Measurements from ENCODE around the gene FBRS.

The FBRS gene

DNA sequence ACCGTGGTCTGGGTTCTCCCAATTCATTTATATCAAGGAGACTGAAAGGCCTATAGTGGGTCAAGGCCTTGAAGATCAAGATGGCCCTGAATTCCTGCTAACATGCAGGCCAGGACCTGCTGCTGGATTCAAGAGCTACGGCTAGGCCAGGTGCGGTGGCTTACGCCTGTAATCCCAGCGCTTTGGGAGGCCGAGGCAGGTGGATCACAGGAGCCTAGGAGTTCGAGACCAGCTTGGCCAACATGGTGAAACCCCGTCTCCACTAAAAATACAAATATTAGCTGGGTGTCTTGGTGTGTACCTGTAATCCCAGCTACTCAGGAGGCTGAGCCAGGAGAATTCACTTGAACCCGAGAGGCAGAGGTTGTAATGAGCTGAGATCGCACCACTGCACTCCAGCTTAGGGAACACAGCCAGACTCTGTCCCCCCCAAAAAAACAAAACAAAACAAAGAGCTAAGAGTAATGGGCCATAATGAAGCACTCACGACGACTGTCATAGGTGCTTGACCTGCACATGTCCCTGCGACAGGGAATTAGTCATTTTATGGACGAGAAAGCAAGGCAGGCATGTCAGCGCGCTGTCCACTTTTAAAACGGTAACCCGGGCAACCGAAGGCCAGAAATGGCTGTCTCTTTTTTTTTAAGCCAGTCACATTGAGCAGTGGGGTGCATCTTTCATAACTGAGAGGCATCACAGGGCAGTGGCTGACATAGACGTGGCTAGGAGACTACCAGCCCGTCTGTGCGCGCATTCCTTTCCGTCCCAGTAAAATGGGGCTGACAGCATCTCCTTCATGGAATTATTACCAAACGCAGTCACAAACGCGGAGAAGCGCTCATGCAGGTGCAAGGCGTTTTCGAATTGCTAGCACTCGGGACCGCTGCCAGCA lies 1.0 kb upstream of the FBRS start:
- no peaks in the 10 kb centered on the region for H3K27me3 ChIP-seq (ENCODE audit: low read length)
- no peaks in the 10 kb centered on the region for H3K9me2 ChIP-seq (replicated peaks; ENCODE audit: insufficient read depth, low read length)
- peak overlapping the region; percentile 48 for H3K4me3 ChIP-seq (ENCODE audit: insufficient read depth, low read length, poor library complexity, severe bottlenecking)
- TF ChIP-seq EZH2phosphoT487 (conservative IDR thresholded peaks at IDR 0.05; ENCODE audit: low read length) (no peak), CTCF (IDR thresholded peaks at IDR 0.05; ENCODE audit: insufficient read depth, low read length, poor library complexity, severe bottlenecking) (no peak)
- H3K79me2 ChIP-seq (ENCODE audit: insufficient read depth, low read length), result peaks cover 26% of the 10 kb centered on the region; the same call in 1 of the 2 replicates
- H3F3A ChIP-seq (ENCODE audit: insufficient read depth), result peaks cover 26% of the 10 kb centered on the region
- peak overlapping the region; percentile 54 for H2AFZ ChIP-seq (ENCODE audit: low read depth, low read length, severe bottlenecking)
- no peaks in the 10 kb centered on the region for H3K9me3 ChIP-seq (ENCODE audit: insufficient read depth, low read length)
- peak overlapping the region; percentile 71 for H3K4me2 ChIP-seq (ENCODE audit: low read depth, low read length, poor library complexity, severe bottlenecking)
- H3K27ac ChIP-seq (ENCODE audit: low read depth, low read length), result peak overlapping the region; percentile 75
- 0 out of 2 replicates have a peak, but pooled peaks cover 3% of the 10 kb centered on the region for H3K36me3 ChIP-seq (ENCODE audit: low read length)
- H3K9ac ChIP-seq (ENCODE audit: low read length), result peak overlapping the region; percentile 64
- H4K20me1 ChIP-seq (ENCODE audit: low read depth, low read length), result no peaks in the 10 kb centered on the region

- no peaks in the 10 kb centered on the region for H3K9me2 ChIP-seq (replicated peaks; ENCODE audit: insufficient read depth, low read length)
- H3F3A ChIP-seq (ENCODE audit: insufficient read depth), result peaks cover 24% of the 10 kb centered on the region
- H3K4me2 ChIP-seq (ENCODE audit: low read depth, low read length, poor library complexity, severe bottlenecking), result peak overlapping the region; percentile 94
- peak overlapping the region; percentile 52 for H2AFZ ChIP-seq (ENCODE audit: low read depth, low read length, severe bottlenecking)
- no peak for TF ChIP-seq CTCF (IDR thresholded peaks at IDR 0.05; ENCODE audit: insufficient read depth, low read length, poor library complexity, severe bottlenecking)
- TF ChIP-seq EZH2phosphoT487 (conservative IDR thresholded peaks at IDR 0.05; ENCODE audit: low read length), result no peak
- H3K9me3 ChIP-seq (ENCODE audit: insufficient read depth, low read length), result no peaks in the 10 kb centered on the region
- peaks cover 6% of the 10 kb centered on the region; the same call in 1 of the 2 replicates for H3K36me3 ChIP-seq (ENCODE audit: low read length)
- peak overlapping the region; percentile 90 for H3K4me3 ChIP-seq (ENCODE audit: insufficient read depth, low read length, poor library complexity, severe bottlenecking)
- peak overlapping the region; percentile 86 for H3K9ac ChIP-seq (ENCODE audit: low read length)
- no peaks in the 10 kb centered on the region for H3K27me3 ChIP-seq (ENCODE audit: low read length)
- H4K20me1 ChIP-seq (ENCODE audit: low read depth, low read length), result no peaks in the 10 kb centered on the region
- H3K79me2 ChIP-seq (ENCODE audit: insufficient read depth, low read length), result peaks cover 39% of the 10 kb centered on the region
- peak overlapping the region; percentile 91 for H3K27ac ChIP-seq (ENCODE audit: low read depth, low read length)
These were observed 688 bp downstream of the FBRS start for GRCh38 chr16:30658731-30659506.

DNA sequence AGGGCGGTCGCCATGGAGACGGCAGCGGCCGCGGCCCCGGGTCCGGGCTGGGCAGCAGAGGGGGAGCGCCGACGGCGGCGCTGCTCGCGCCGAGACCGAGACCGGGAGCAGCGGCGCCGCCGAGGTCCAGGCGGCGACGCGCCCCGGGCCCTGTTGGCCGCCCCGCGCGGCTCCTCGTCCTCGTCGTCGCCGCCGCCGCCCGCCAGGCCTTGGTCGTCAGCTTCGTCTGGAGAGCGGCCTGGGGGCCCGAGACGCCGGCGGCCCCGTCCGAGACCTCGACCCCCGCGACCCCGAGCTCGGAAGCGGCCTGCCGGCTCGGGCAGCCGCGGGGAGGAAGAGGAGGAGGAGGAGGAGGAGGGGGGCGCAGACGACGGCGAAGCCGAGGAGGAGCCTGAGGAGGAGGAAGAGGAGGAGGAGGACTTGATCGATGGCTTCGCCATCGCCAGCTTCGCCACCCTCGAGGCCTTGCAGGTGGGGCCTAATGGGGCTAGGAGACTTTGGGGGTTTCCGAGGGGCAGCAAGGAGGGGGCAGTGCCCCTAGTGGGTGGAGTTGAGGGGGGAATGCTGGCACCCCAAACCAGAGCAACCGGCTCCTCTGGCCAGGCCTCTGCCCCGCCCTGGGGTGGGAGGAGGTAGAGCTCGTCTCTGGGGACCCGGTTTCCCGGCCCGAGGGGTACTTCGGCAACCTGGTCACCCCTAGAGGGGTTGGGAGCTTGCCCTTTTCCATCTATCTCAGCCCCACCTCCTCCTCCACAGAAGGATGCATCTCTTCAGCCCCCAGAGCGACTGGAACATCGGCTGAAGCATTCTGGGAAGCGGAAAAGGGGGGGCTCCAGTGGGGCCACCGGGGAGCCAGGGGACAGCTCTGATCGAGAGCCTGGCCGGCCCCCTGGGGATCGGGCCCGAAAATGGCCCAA lies 1.5 kb downstream of the FBRS start:
- H3K27me3 ChIP-seq (ENCODE audit: low read length), result no peaks in the 10 kb centered on the region
- H2AFZ ChIP-seq (ENCODE audit: low read depth, low read length, severe bottlenecking), result peak overlapping the region; percentile 32
- no peaks in the 10 kb centered on the region for H4K20me1 ChIP-seq (ENCODE audit: low read depth, low read length)
- H3K9me3 ChIP-seq (ENCODE audit: insufficient read depth, low read length), result no peaks in the 10 kb centered on the region
- peak overlapping the region; percentile 90 for H3K4me3 ChIP-seq (ENCODE audit: insufficient read depth, low read length, poor library complexity, severe bottlenecking)
- H3K4me2 ChIP-seq (ENCODE audit: low read depth, low read length, poor library complexity, severe bottlenecking), result peak overlapping the region; percentile 94
- H3F3A ChIP-seq (ENCODE audit: insufficient read depth), result peaks cover 24% of the 10 kb centered on the region
- peak overlapping the region; percentile 91 for H3K27ac ChIP-seq (ENCODE audit: low read depth, low read length)
- H3K9me2 ChIP-seq (replicated peaks; ENCODE audit: insufficient read depth, low read length), result no peaks in the 10 kb centered on the region
- H3K9ac ChIP-seq (ENCODE audit: low read length), result peak overlapping the region; percentile 86
- TF ChIP-seq EZH2phosphoT487 (conservative IDR thresholded peaks at IDR 0.05; ENCODE audit: low read length) (no peak), CTCF (IDR thresholded peaks at IDR 0.05; ENCODE audit: insufficient read depth, low read length, poor library complexity, severe bottlenecking) (no peak)
- peaks cover 39% of the 10 kb centered on the region for H3K79me2 ChIP-seq (ENCODE audit: insufficient read depth, low read length)
- H3K36me3 ChIP-seq (ENCODE audit: low read length), result peaks cover 6% of the 10 kb centered on the region; the same call in 1 of the 2 replicates
